NCI-H774 (cell line): ENCODE data around the gene RPP21.
A peak's percentile ranks its signal among the peaks of the same experiment; 100 is the strongest.

Source experiments
- DNase-seq: peaks from one replicate; lab custom pipeline; 2025; lab: John Stamatoyannopoulos, UW

Gene RPP21

DNA sequence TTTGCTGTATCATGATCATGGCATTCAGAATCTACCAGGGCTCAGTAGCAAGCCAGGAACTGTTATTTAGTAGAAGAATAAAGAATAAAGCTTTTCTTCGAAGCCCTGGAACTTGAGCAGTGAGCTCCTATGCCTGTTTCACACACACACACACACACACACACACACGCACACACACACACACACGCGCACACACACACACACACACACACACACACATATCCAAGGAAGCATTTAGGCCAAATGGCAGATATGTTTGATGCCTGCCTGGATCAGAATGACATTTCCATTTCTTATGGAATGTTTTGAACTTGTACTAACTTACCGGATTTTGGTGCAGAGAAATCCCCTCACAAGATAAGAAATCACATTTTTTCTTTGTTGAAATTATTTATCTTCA is 35.5 kb downstream of the RPP21 start:
- DNase-seq: no peak

DNA sequence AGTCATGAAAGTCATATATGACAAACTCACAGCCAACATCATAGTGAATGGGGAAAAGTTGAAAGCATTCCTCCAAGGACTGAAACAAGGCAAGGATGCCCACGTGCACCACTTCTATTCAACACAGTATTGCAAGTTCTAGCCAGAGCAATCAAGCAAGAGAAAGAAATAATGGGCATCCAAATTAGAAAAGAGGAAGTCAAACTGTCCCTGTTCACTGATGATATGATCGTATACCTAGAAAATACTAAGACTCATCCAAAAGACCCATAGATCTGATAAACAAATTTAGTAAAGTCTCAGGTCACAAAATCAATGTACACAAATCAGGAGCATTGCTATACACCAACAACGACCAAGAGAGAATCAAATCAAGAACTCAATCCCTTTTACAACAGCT is 41.2 kb downstream of the RPP21 start:
- no peak for DNase-seq

DNA sequence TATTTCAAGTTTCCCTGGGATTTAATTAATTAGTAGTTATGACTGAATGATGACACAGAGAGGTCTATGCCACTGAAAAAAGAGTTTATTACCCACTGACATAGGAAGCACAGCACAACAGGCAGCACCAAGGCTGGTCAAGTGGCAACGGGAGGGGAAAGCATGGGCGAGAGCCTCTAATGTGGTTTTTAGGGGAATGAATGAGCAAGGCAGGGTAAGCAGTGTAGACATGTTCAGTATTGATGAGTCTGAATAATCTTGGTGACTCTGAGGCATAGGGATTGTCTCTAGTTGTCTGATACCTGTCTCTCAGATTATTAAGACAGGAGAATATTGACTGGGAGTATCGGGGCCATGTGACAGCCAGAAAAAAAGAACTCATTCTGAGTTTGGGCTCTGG is 46.3 kb downstream of the RPP21 start:
- DNase-seq: no peak

DNA sequence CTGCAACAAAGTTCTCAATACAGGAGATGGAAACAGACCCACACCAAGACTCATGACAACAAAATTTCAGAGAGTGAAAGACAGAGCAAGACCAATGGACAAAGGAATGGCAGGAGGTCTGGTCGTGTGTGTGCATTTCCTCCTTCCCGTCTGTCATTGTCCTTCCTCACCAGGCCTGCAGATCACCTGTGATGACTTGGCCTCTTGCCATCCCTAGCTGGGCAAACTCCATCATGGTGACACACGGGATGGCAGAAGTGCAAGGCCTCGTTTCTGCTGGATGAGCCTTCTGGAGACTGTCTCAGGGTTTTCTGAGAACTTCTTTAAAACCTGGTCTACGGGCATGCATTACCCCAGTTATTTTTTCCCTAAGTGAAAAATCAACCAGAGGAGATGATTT is 49.2 kb downstream of the RPP21 start:
- peak; percentile 28 for DNase-seq
